ENCODE results near the gene VILL.

- TF ChIP-seq CTCF (IDR thresholded peaks at IDR 0.05; ENCODE audit: low read length), result no peak
- TF ChIP-seq EZH2 (IDR thresholded peaks at IDR 0.05; ENCODE audit: borderline replicate concordance, low read length), result no peak
Measured at GRCh38 chr3:37968199-37968598, 22.4 kb upstream of the VILL start.

All from OCI-LY1 (cell line).